Frontal cortex (tissue), 4 donors: Measurements from ENCODE around the gene ANKRD33. TPM values are rescaled to one million over a fixed set of nuclear protein-coding genes. Genes with fewer than 3 reads are reported as not detected.

ENCODE experiments used
- DNase-seq, 2 donors: peaks; one replicate each; pipeline ENCODE4 v3.0.0; 2012; ENCODE audit warnings: low spot score in 2 of 2
- FAIRE-seq: peaks from 2 replicates; lab custom pipeline; 2012; peaks lifted over from hg19 to GRCh38; lab: Jason Lieb, UNC
- total RNA-seq: library from RNA; depleted of rRNA; stranded (reverse); fragments of >200 nt; gene quantifications from one replicate; pipeline ENCODE4 v1.2.3, GENCODE V29; 2014
- donor health status: control.
- donor health status: control.
- donor health status: control.

The ANKRD33 gene
- total RNA-seq, 1 donor from 2014 or later: not detected

DNA sequence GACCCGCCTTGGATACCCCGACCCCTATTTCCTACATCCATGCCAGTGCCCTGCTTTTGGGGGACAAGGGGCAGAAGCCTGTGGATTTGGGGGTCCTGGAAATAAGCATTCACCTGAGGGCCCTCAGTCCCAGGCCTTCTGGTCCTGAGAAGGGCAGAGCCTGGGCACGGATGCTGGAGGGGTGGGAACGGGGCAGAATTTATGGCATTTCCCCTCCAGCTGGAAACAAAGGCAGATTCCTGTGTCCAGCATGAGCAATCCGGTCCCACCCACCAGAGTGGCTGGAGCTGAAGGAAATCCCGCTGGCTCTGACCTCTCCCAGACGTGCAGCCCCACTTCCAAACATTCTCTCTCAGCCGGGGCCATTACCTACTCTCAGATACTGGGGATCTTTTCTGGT is 9.3 kb downstream of the ANKRD33 start:
- no peak for DNase-seq

DNA sequence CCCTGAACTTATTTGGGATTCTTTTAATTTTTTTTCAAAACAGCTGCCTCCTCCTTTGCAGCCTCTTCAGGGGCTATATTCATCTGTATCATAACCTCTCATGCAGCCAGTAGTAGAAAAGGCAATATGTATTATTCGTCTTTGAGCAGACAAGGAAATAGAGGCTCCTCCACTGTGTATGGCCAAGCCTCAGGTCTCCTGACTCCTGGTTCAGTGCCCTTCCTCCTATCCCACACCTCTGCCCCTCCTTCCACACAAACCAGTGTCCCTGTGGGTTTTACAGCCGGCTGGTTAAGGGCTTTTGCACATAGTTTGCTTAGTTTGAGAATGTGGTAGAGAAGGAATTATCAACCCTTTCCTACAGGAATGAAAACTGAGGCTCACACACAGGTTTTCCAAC is 10.6 kb downstream of the ANKRD33 start:
- no peak for DNase-seq
- FAIRE-seq: no peak

More for the DNA sequence above, 9.3 kb downstream of the ANKRD33 start:
- FAIRE-seq: no peak

DNA sequence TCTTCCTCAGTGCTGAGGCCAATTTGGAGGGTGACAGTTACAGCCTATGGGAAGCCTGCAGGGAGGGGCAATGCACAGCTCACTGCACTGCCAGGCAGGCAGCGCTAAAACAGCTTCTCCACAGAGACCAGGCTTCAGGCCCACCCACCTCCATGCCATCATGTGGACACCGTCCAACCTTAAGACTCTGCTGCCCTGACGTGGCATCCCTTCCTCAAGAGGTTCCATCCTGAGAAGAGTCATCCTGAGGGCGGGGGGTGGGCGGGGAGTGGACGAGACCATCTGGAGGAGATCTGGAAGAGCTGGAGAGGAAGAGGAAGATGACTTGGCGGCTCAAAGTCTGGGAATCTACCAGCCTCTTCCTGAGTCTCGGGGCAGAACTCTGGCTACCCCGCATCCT is 11.0 kb downstream of the ANKRD33 start:
- FAIRE-seq: no peak

DNA sequence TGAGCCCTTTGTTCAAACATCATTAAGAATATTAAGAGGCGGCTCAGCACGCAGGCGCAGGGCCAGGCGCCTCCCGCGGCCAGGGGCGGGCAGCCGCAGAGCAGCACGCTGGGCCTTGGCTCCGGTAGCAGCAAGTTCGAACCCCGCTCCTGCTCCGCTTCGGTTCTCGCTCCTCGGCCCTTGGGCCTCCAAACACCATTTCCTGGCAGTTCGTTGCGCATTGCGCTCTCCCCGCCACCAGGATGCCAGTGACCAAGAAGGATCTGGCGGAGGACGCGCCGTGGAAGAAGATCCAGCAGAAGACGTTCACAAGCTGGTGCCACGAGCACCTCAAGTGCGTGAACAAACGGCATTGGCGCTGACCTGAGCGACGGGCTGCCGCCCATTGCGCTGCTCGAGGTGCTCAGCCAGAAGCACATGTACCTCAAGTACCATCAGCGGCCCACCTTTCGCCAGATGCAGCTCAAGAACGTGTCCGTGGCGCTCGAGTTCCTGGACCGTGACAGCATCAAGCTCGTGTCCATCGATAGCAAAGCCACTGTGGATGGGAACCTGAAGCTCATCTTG is 12.5 kb downstream of the ANKRD33 start:
- FAIRE-seq (no peak), DNase-seq (no peak)

More for the DNA sequence above, 11.0 kb downstream of the ANKRD33 start:
- DNase-seq: no peak

- no peak for FAIRE-seq
- DNase-seq: no peak
These were observed 13.4 kb downstream of the ANKRD33 start for GRCh38 chr12:51901121-51901817.

GRCh38 chr12:51901881-51902280 is 14.0 kb downstream of the ANKRD33 start:
- no peak for FAIRE-seq

DNA sequence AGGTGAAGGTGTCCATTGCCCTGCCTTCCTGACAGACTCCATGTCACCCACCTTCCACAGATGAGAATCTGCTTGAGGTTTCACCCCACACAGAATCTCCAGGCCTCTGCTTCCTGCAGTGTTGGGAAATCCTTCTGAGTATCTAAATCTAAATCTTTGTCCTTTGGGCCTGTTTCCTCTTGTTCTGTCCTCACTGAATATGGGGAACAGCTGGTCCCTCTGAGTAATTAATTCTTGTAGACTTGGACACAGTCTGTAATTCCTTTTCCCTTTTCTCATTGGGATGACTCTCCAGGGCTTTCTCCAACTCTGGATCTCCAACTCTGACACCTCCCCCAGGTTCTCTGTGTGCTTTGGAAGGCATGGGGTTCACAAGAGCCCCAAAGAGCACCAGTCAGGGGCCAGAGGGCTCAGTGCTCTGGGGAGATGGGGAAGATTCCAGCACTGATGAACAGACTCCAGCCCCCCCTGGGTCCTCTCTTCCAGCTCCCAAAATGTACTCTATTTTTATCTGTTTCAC is 17.1 kb downstream of the ANKRD33 start:
- FAIRE-seq: no peak
- no peak for DNase-seq

More at GRCh38 chr12:51901881-51902280, 14.0 kb downstream of the ANKRD33 start:
- DNase-seq: no peak

DNA sequence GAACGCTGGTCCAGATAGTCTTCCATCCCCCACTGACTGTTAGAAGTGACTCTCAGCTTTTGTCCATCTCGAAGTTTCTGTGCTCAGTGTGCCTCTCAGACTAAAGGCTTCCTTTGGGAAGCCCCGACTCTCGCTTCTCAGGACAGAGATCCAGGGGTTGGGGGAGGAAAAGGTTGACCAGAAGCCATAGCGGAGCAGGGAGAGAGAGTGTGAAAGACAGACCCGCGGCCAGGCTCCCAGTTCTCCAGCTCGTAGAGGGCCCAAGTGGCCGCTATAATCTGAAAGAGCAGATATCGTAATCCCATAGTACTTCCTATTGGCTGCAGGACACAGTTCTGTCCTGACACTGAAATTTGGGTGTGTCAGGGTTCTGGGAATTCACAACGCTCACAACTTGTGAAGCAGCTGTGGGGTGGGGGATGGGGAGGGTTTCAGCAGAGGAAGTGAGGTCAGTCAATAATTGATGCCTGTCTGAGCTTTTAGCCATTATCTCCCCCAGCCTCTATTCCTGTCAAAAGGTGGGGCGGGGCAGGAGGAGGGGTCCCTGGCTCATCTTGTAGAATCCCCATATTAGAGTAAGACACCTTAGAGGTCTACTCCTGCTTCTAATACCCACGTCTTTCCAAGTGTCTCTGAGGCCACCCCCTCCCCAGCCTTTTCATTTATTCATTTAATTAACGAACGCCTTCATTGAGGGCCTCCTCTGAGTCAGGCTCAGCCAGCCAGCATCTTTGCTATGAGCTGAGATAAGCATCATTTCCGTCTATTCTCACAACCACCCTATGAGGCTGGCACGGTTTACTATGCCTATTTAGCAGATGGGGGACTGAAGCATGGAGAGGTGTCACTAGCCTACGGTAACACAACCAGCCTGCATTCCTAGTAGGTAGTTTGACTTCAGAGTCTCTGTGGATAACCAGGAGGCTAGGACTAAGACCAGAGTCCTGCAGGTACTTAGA is 17.8 kb downstream of the ANKRD33 start:
- FAIRE-seq: no peak

GRCh38 chr12:51906430-51907082 is 18.7 kb downstream of the ANKRD33 start:
- no peak for FAIRE-seq
- DNase-seq: no peak

More for the DNA sequence above, 17.8 kb downstream of the ANKRD33 start:
- DNase-seq: no peak

DNA sequence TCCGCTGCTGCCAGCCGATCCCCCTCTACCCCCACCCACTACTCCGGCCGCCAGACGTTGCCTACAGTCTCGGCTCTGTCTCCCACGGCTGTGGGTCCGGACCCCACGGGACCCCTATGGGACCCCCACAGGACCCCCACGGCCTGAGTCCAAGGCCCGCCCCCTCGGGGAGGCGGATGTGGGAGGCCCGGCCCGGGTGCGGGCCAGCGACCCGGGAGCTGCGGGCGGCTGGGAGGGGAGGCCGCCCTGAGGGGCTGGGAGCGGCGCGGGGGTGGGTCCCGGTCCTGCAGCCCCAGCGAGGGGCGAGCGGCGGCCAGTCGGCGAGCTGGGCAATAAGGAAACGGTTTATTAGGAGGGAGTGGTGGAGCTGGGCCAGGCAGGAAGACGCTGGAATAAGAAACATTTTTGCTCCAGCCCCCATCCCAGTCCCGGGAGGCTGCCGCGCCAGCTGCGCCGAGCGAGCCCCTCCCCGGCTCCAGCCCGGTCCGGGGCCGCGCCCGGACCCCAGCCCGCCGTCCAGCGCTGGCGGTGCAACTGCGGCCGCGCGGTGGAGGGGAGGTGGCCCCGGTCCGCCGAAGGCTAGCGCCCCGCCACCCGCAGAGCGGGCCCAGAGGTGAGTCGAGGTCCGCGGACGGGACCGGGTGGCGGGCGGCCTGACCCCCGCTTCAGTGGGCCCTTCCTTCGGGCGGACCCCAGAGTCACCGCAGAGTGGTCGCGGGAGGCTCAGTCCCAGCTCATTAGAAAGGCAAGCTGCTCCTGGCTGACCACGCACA is 19.4 kb downstream of the ANKRD33 start, which contains the start of gene ACVRL1:
ACVRL1 (plus strand) TSS at position 422 of the 773 bp plus-strand sequence. CDS start 4,971 bp downstream, outside the sequence.
- DNase-seq: no peak
- no peak for FAIRE-seq

- DNase-seq (no peak), FAIRE-seq (no peak)
These were observed 20.0 kb downstream of the ANKRD33 start for GRCh38 chr12:51907856-51908425.

- DNase-seq (no peak), FAIRE-seq (no peak)
These were observed 21.1 kb downstream of the ANKRD33 start for GRCh38 chr12:51908876-51909592.

- no peak for FAIRE-seq
These were observed 22.3 kb downstream of the ANKRD33 start for GRCh38 chr12:51910168-51910567.

DNA sequence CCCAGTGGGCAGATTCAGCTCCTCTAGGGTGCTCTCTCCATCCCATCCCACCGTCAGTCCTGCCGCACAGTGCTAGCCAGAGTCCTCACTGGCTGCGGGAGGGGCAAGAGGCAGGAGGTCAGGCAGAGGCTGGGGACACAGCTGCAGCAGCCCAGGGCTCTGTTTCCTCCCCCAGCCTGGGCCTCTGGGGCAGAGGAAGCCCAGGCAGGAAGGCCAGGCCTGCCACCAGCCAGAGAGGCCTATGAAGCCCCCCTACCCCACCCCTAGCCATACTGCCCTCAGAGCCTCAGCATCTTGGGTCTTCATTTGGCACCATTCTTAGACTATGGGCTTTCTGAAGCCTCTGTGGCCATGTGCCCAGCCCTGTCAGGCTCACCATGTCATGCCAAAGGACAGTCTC is 22.8 kb downstream of the ANKRD33 start:
- no peak for DNase-seq
- no peak for FAIRE-seq

More at GRCh38 chr12:51910168-51910567, 22.3 kb downstream of the ANKRD33 start:
- DNase-seq: no peak

- DNase-seq (no peak), FAIRE-seq (no peak)
These were observed 23.4 kb downstream of the ANKRD33 start for GRCh38 chr12:51911307-51911706.

DNA sequence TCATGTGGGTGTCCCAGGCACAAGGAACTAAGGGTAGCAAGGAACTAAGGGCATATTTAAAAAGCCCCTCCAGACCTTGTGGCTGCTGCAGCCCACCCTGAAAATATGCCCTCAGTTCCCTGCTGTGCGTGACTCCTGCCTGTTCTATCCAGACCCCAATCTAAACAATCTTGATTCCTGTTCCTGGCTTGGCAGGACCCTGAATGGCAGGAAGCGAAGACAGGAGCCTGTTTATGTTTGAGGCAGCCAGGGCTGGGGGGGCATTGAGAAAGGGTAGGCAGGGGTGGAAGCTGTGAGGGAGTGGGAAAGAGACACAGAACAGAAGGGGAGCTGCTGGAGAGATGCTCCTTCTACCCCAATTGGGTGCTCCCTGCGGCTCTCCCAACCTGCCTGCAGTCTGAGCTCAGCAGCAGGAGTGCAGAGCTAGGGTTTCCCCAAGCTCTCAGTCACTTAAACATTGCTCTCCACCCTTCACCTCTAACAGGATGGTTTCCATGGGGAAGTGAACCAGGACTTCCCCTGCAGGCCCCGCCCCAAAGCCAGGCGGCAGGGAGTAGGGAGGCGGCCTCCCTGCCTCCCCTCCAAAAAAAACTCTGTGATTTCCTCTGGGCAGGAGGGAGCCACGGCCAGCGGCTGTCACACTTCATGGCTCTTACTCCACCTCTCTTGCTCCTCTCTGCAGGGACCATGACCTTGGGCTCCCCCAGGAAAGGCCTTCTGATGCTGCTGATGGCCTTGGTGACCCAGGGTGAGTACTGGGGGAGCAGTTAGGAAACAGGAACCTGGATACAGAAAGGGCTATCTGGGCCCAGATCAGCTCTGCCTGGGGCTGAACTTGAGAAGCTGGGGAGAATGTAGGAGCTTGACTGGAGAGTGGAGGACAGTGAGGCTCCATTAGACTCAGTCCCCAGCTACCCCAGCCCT is 24.1 kb downstream of the ANKRD33 start:
- FAIRE-seq (no peak), DNase-seq (no peak)
